HepG2 (cell line): Measurements from ENCODE around the gene FAM240A. TPM values are rescaled to one million over a fixed set of nuclear protein-coding genes. Genes with fewer than 3 reads are reported as not detected.

Experiments
- ATAC-seq: fragments of 200-7000 bp; cut with Tn5 transposase; 3 replicates; pipeline ENCODE4 v1.9.1; 2020; ENCODE audit warnings: mild to moderate bottlenecking, moderate library complexity
- BruUV-seq: library from RNA; stranded (reverse); fragments of 400-500 nt; replicated peaks from 2 replicates; lab custom pipeline; 2021; lab: Mats Ljungman, UMichigan
- CTCF ChIA-PET: fragments of 300-600 bp; formaldehyde crosslinking; extraction: SDS; loops from one replicate; lab custom pipeline; 2021; ENCODE audit warnings: low total read pairs, inconsistent platforms, low intra/inter-chr PET ratio; lab: Yijun Ruan, JAX
- POLR2A ChIA-PET: fragments of 350-600 bp; sonication (Branson Sonifier 250); formaldehyde crosslinking; loops from one replicate; lab custom pipeline; 2020; ENCODE audit warnings: antibody characterized with exemption, inconsistent platforms; lab: Yijun Ruan, JAX
- DNase-seq: peaks from one replicate; pipeline ENCODE4 v3.0.0-alpha.2; 2015; ENCODE audit warnings: low spot score
- FAIRE-seq: peaks from 3 replicates; lab custom pipeline; 2011; peaks lifted over from hg19 to GRCh38; lab: Jason Lieb, UNC
- H2AFZ ChIP-seq: one replicate; pipeline ENCODE4 v1.6.1; 2011; ENCODE audit warnings: low read length, inconsistent platforms
- H3K27ac ChIP-seq: fragments of 300-600 bp; 3 replicates; pipeline ENCODE4 v1.8.0; 2011; ENCODE audit warnings: mixed run types, mild to moderate bottlenecking, mixed read lengths, low read length, inconsistent platforms; ENCODE audit not compliant: insufficient read depth; ENCODE audit errors: extremely low read length
- H3K27me3 ChIP-seq, 2 experiments: fragments of 200-600 bp in 1 of 2; 2 replicates in 1 of 2; 3 replicates in 1 of 2; pipeline versions ENCODE4 v1.6.0 to v1.8.0; 2011; ENCODE audit warnings: low read length in 2 of 2, mild to moderate bottlenecking in 2 of 2, moderate library complexity in 2 of 2, inconsistent platforms in 1 of 2; ENCODE audit not compliant: insufficient read depth in 2 of 2, control insufficient read depth in 1 of 2
- H3K36me3 ChIP-seq, 2 experiments: fragments of 200-600 bp in 1 of 2; replicated peaks in 1 of 2; 2 replicates in 1 of 2; 3 replicates in 1 of 2; pipeline versions ENCODE4 v1.5.1 to v1.8.0; 2011; ENCODE audit warnings: low read length in 2 of 2, inconsistent platforms in 1 of 2; ENCODE audit not compliant: insufficient read depth in 2 of 2, control insufficient read depth in 1 of 2
- H3K4me1 ChIP-seq: 2 replicates; pipeline ENCODE4 v1.5.1; 2012; ENCODE audit warnings: low read length, inconsistent platforms; ENCODE audit not compliant: insufficient read depth
- H3K4me2 ChIP-seq: 2 replicates; pipeline ENCODE4 v1.6.0; 2011; ENCODE audit warnings: low read depth, low read length, inconsistent platforms
- H3K4me3 ChIP-seq, 3 experiments: fragments of 200-600 bp in 1 of 3; sonication (generic), shearing (Covaris generic) in 1 of 3; replicated peaks in 1 of 3; 2 replicates each; pipeline ENCODE4 v1.5.1; 2011 to 2016; ENCODE audit warnings: low read length in 3 of 3, inconsistent platforms in 2 of 3, low read depth in 2 of 3, mild to moderate bottlenecking in 2 of 3, control low read depth in 1 of 3, mixed read lengths in 1 of 3; ENCODE audit not compliant: insufficient read depth in 1 of 3
- H3K79me2 ChIP-seq: one replicate; pipeline ENCODE4 v1.6.1; 2011; ENCODE audit warnings: low read length, inconsistent platforms; ENCODE audit not compliant: insufficient read depth
- H3K9ac ChIP-seq: 2 replicates; pipeline ENCODE4 v1.6.0; 2011; ENCODE audit warnings: mild to moderate bottlenecking, low read depth, low read length, inconsistent platforms; ENCODE audit not compliant: insufficient read depth
- H3K9me3 ChIP-seq: 2 replicates; pipeline ENCODE4 v1.5.1; 2012; ENCODE audit warnings: mild to moderate bottlenecking, low read length
- H4K20me1 ChIP-seq: 2 replicates; pipeline ENCODE4 v1.6.0; 2011; ENCODE audit warnings: inconsistent platforms, mild to moderate bottlenecking, low read length, moderate library complexity; ENCODE audit not compliant: insufficient read depth
- AHR ChIP-seq: IDR thresholded peaks from 2 replicates; pipeline ENCODE4 v1.6.1; 2018; ENCODE audit warnings: missing genetic modification reagents, missing compliant biosample characterization
- CEBPB ChIP-seq: IDR thresholded peaks from 2 replicates; pipeline ENCODE4 v1.6.1; 2011; ENCODE audit warnings: low read depth, low read length, improper control_type of control experiment, borderline replicate concordance
- KAT7 ChIP-seq: IDR thresholded peaks from 2 replicates; pipeline ENCODE4 v1.6.1; 2018; ENCODE audit warnings: borderline replicate concordance, missing compliant biosample characterization
- KDM5A ChIP-seq: fragments of 200-600 bp; sonication (generic); IDR thresholded peaks from 2 replicates; pipeline ENCODE4 v1.7.0; 2018; ENCODE audit warnings: antibody characterized with exemption, mild to moderate bottlenecking, low read length, borderline replicate concordance
- KDM6A ChIP-seq: IDR thresholded peaks from 2 replicates; pipeline ENCODE4 v1.6.1; 2016; ENCODE audit warnings: low read depth
- RARA ChIP-seq: IDR thresholded peaks from 2 replicates; pipeline ENCODE4 v1.6.1; 2016; ENCODE audit warnings: missing genetic modification reagents, missing compliant biosample characterization
- RFX5 ChIP-seq: IDR thresholded peaks from 2 replicates; pipeline ENCODE4 v1.6.1; 2011; ENCODE audit warnings: low read depth, low read length, improper control_type of control experiment
- TAF1 ChIP-seq: sonication (generic); formaldehyde crosslinking; IDR thresholded peaks from 2 replicates; pipeline ENCODE4 v1.4.0; 2020; ENCODE audit warnings: missing genetic modification reagents
- THAP11 ChIP-seq: IDR thresholded peaks from 2 replicates; pipeline ENCODE4 v1.6.1; 2016; ENCODE audit warnings: missing biosample characterization, missing genetic modification reagents
- ZNF34 ChIP-seq: sonication (generic); formaldehyde crosslinking; IDR thresholded peaks from 2 replicates; pipeline ENCODE4 v1.4.0; 2020; ENCODE audit warnings: mild to moderate bottlenecking, missing genetic modification reagents, borderline replicate concordance
- ZNF431 ChIP-seq: sonication (generic); formaldehyde crosslinking; IDR thresholded peaks from 2 replicates; pipeline ENCODE4 v1.9.0; 2022; ENCODE audit warnings: missing genetic modification reagents, low read depth, mild to moderate bottlenecking, borderline replicate concordance
- ZNF577 ChIP-seq: sonication (generic); formaldehyde crosslinking; IDR thresholded peaks from 2 replicates; pipeline ENCODE4 v1.4.0; 2020; ENCODE audit warnings: mild to moderate bottlenecking, low read depth, missing genetic modification reagents, borderline replicate concordance
- WGBS: methylation state at CpG from one replicate; pipeline ENCODE4 v1.1.6; 2017; ENCODE audit warnings: low lambda C conversion rate; 5-methylcytosine and 5-hydroxymethylcytosine counted together
- in situ Hi-C: cut with HindIII; loops from 2 replicates; pipeline ENCODE4 v1.10.0; 2017; ENCODE audit warnings: low pct_unique_long_range_greater_than_20kb; ENCODE audit not compliant: extremely low pct_ligation_motif_present
- intact Hi-C: fragments of 100-400 bp; cut with micrococcal nuclease; formaldehyde crosslinking; loops from one replicate; pipeline ENCODE4 v1.10.0; 2022; ENCODE audit not compliant: unreplicated experiment
- polyA plus RNA-seq, 8 experiments: library from polyadenylated mRNA; depleted of rRNA in 3 of 8; stranded (reverse) in 7 of 8; unstranded in 1 of 8; fragments of >200 nt; fragmentation: Illumina TruSeq in 4 of 8; extraction: Trizol in 4 of 8; gene quantifications; 2 replicates each; pipeline versions ENCODE4 v1.2.1 to v1.2.3, GENCODE V29; 2011 to 2016; ENCODE audit warnings: low read depth in 4 of 8, missing spikeins in 1 of 8, mixed read lengths in 1 of 8; ENCODE audit not compliant: insufficient read depth in 1 of 8
- total RNA-seq, 5 experiments: library from RNA; depleted of rRNA; stranded (reverse); fragments of >200 nt; fragmentation: Illumina TruSeq; extraction: Trizol; gene quantifications; 2 replicates each; pipeline ENCODE4 v1.2.3, GENCODE V29; 2016; ENCODE audit warnings: low read depth in 1 of 5
- TF ChIP-seq, protein P1 (sequence below): sonication (generic); formaldehyde crosslinking; IDR thresholded peaks from 2 replicates; pipeline ENCODE4 v1.4.0; 2020; ENCODE audit warnings: missing genetic modification reagents, borderline replicate concordance
- TF ChIP-seq, protein P2 (sequence below): sonication (generic); formaldehyde crosslinking; IDR thresholded peaks from 2 replicates; pipeline ENCODE4 v1.5.0; 2020; ENCODE audit warnings: missing genetic modification reagents

FAM240A gene
- total and polyA plus RNA-seq, 2 of the 13 experiments (the other 11 are each of a cell fraction or from before 2014, with no cell fraction given): not detected

DNA sequence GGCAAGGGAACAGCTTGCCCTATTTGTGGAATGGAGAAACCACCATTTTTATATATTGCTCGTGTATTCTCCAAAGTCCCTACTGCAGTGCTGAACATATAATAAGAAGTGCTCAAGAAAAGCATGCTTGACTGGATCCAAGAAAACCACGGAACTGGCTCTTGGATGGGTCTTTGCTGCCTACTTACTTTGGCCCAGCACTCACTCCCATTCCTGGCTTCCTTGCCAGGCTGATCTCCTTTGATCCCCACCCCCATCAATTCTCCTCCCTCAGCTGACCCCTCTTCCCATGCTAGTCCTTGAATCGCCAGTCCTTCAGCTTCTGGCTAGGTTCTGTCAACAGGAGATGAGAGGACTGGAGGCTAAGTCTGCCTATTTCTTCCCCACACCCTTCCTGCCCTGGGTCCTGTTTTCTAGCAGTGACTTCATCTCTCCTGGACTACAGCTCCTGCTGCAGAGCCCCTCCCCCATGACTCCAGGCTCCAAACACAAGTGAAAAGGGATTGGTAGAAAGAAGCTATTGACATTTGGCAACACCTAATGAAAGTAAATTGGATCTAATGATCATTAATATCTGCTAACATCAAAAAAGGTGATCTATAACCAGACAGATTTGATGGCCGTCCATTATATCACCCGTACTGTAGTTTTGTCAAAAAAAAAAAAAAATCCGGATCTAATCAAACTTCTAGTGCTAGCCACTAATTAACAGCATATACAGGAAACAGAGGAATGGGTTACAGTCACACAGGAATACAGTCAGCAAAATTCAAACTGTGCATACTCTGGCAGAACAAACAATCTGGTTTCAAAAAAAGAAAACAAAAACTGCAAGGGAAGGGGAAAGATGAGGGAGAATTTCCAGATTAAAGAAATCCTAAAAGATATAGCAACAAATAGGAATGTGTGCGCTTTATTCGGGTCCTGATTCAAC is 7.8 kb downstream of the FAM240A start:
- Histone ChIP-seq H3K9me3 (no peaks in the 10 kb centered on the region), H3K79me2 (no peaks in the 10 kb centered on the region), H3K9ac (no peak overlapping the region), H3K27ac (no peak overlapping the region), H3K27me3 (peaks cover 0 to 3% of the 10 kb centered on the region in 2 experiments; a peak in 3 of 5 replicates), H3K4me1 (no peaks in the 10 kb centered on the region), H2AFZ (no peak overlapping the region), H3K4me2 (no peak overlapping the region), H3K4me3 (no peak overlapping the region), H4K20me1 (no peaks in the 10 kb centered on the region), H3K36me3 (no peaks in the 10 kb centered on the region)
- ATAC-seq (no peak), FAIRE-seq (no peak), DNase-seq (no peak)
- ChIA-PET CTCF (no interaction called here), POLR2A (no interaction called here)
- in situ Hi-C loops: no loop called here
- WGBS: 59% methylated on average over 8 of the region's 8 CpGs
- intact Hi-C loops: no loop called here
- TF ChIP-seq CEBPB (no peak), ZNF577 (CRISPR knock-in tag) (no peak), ZNF34 (CRISPR knock-in tag) (no peak), RARA (CRISPR knock-in tag) (no peak), KDM6A (CRISPR knock-in tag) (no peak)
- no TSS peak for BruUV-seq

DNA sequence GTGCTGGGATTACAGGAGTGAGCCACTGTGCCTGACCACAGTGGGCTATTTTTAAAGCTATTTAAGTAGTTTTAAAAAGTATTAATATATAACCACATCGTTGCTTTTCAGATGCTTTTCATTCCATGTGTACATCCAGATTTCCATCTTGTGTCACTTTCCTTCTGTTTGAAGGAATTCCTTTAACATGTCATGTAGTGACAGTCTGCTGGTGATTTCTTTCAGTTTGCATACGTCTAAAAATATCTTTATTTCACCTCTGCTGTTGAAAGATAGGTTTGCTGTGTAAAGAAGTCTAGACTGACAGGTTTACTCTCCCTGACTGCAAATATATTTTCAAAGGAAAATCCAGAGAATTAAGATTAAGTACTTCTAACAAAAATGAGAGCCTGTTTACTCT is 12.2 kb downstream of the FAM240A start:
- in situ Hi-C loops (no loop called here), intact Hi-C loops (no loop called here)
- DNase-seq: no peak
- no peak for ATAC-seq
- Histone ChIP-seq H3K79me2 (no peaks in the 10 kb centered on the region), H3K9me3 (no peaks in the 10 kb centered on the region), H3K4me2 (no peak overlapping the region), H3K9ac (no peak overlapping the region), H3K27ac (no peak overlapping the region), H4K20me1 (no peaks in the 10 kb centered on the region), H3K36me3 (no peaks in the 10 kb centered on the region), H3K27me3 (peaks cover 0 to 3% of the 10 kb centered on the region in 2 experiments; a peak in 1 of 5 replicates), H2AFZ (no peak overlapping the region), H3K4me1 (no peaks in the 10 kb centered on the region), H3K4me3 (no peak overlapping the region)
- WGBS: 16% methylated on average over 2 of the region's 2 CpGs
- no peak for FAIRE-seq
- no TSS peak for BruUV-seq
- TF ChIP-seq ZNF431 (CRISPR knock-in tag) (no peak), KDM5A (no peak), AHR (CRISPR knock-in tag) (no peak), RFX5 (no peak), TAF1 (CRISPR knock-in tag) (no peak), KAT7 (CRISPR knock-in tag) (no peak), THAP11 (CRISPR knock-in tag) (no peak)
- TF ChIP-seq, protein P1, sequence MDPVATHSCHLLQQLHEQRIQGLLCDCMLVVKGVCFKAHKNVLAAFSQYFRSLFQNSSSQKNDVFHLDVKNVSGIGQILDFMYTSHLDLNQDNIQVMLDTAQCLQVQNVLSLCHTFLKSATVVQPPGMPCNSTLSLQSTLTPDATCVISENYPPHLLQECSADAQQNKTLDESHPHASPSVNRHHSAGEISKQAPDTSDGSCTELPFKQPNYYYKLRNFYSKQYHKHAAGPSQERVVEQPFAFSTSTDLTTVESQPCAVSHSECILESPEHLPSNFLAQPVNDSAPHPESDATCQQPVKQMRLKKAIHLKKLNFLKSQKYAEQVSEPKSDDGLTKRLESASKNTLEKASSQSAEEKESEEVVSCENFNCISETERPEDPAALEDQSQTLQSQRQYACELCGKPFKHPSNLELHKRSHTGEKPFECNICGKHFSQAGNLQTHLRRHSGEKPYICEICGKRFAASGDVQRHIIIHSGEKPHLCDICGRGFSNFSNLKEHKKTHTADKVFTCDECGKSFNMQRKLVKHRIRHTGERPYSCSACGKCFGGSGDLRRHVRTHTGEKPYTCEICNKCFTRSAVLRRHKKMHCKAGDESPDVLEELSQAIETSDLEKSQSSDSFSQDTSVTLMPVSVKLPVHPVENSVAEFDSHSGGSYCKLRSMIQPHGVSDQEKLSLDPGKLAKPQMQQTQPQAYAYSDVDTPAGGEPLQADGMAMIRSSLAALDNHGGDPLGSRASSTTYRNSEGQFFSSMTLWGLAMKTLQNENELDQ: no peak
- TF ChIP-seq, protein P2, sequence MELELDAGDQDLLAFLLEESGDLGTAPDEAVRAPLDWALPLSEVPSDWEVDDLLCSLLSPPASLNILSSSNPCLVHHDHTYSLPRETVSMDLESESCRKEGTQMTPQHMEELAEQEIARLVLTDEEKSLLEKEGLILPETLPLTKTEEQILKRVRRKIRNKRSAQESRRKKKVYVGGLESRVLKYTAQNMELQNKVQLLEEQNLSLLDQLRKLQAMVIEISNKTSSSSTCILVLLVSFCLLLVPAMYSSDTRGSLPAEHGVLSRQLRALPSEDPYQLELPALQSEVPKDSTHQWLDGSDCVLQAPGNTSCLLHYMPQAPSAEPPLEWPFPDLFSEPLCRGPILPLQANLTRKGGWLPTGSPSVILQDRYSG (CRISPR knock-in tag): no peak
- ChIA-PET POLR2A (no interaction called here), CTCF (no interaction called here)
